Superior temporal gyrus (tissue), 1 donor: ENCODE results near the gene EXOSC5.
"Not testable (repeated sequence)": the region's sequence is repeated elsewhere in the genome, so short reads cannot be mapped to it uniquely, and the experiment has no call there.

ENCODE experiments used
- DNase-seq: peaks from one replicate; pipeline ENCODE4 v3.0.0-alpha.2; 2016; ENCODE audit errors: extremely low spot score

Gene EXOSC5

DNA sequence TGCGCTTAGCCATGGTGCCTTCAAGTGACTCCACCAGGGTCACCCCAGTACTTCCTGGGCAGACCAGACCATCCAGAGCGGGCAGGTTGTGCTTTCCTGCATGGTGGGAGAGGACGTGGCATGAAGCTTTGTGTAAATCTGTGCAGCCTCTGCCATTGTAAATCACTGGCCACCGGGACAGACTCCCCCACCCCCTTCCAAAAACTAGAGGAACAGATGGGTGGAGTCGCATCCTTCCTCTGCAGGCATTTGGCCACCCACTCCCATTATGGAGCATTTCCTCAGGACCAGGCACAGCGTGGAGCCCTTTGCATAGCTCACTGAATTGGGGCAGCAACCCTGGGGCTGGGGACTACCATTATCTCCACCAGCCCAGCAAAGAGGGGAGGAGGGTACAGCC, 8.6 kb upstream of the EXOSC5 start:
- no peak for DNase-seq

DNA sequence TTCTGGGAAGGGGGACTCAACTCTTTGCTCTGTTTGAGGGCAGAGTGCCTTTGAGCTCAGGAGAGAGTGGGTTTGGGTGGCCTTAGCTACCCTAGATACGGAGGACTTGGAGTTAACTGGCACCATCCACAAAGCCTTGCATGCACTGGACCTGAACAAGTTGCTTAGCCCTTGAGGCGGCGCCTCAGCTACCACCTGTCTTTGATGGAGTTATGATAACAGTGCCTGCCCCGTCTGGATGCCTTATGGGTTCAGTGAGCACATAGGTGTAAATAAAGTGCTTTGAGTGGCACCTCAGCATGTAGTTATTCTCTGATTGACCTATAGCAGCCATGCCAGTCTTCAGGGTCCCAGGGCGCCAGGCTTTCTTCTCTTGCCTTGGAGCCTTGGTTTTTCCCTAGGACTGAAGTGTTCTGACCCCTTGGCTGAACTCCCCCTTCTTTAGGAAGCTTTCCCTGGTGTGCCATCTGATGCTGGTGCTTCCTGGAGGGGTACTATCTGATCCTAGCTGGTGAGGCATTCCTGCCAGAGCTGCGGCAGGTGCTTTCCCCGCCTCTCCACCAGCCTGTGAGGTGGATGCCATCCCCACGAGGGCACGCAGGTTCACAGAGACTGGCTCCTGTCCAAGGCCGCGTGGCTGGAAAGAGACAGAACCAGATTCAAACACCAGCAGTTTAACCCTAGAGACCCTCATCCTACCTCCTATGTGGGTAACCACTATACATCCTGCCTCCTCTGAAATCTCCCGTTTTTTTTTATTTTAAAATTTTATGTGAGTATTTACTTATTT, 6.2 kb upstream of the EXOSC5 start:
- DNase-seq = no peak

DNA sequence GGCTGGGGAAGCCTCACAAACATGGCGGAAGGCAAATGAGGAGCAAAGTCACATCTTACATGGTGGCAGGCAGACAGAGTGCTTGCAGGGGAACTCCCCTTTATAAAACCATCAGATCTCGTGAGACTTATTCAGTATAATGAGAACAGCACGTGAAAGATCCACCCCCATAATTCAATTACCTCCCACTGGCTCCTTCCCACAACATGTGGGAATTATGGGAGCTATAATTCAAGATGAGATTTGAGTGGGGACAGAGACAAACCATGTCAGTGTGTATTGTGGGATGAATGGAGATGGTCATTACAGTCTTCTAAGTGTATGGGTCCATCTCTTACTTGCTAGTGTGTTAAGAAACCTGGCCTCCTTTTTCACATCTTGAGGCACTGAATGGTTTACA, 4.9 kb upstream of the EXOSC5 start:
- no peak for DNase-seq

DNA sequence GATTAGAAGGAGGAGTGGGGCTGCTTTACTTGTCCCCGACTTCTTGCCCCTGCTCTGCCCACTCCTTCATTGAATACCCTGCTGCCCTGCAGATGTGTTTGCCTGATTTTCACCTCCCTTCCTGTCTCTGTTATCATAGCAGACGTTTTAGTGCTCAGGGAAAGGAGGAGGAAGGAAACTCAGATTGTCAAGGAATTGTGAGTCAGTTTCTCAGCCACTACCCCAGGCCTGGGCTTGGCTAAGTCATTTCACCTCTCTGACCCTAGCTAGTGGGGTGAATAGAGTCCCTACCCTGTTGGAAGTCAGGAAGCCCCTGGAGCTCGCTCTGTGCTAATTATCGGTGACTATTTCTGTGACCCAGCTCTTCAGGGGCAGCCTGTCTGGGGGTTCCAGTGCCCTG, 4.3 kb upstream of the EXOSC5 start:
- DNase-seq = no peak

DNA sequence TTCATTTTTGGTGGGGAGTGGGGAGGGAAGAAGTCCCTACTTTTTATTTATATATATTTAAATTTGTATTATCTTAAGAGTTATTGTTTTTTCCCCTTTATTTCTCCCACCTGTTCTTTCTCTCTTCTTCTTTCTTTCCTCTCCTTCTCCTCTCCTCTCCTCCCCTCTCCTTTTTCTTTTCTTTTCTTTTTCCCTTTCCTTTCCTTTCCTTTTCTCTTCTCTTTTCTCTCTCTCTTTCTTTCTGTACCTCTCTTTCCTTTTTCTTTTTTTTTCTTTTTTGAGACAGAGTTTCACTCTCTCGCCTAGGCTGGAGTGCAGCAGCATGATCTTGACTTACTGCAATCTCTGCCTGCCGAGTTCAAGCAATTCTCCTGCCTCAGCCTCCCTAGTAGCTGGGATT, 2.4 kb upstream of the EXOSC5 start:
- no peak for DNase-seq

DNA sequence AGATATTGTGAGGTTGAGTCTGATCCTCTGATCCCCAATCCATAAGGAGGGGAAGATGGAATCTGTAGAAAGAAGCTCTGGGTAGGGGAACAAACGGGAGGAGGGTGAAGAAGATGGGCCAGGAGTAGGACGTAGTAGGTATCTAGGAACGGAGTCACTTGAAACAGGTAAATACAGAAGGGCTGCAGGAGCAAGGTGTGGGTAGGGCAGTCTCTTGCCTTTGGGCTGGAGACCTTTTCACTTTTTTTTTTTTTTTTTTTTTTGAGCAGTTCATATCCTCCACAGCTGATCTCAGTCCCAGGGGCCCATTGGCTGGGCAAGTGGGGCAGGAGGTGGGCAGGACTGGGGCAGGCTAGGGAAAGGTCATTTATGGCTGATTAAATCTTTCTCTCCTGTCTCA, 1.9 kb upstream of the EXOSC5 start:
- DNase-seq = no peak

DNA sequence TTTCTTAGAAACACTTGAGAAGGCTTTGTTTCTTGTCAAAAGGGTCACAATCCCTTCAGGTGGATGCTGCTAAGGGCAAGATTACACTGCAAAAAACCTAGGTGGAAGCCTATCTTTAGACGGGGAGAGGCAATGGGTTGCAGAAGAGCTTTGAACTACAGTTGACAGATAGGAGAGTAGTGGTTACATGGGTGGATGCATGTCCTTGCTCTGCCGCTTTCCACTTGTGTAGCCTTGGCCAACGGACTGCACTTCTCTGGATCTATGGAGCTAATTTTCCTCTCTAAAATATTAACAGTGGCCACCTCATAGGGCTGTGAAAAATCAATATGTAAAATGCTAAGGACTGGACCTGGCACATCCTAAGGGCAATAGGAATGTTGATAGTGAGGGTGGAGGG, 1.4 kb upstream of the EXOSC5 start:
- no peak for DNase-seq

DNA sequence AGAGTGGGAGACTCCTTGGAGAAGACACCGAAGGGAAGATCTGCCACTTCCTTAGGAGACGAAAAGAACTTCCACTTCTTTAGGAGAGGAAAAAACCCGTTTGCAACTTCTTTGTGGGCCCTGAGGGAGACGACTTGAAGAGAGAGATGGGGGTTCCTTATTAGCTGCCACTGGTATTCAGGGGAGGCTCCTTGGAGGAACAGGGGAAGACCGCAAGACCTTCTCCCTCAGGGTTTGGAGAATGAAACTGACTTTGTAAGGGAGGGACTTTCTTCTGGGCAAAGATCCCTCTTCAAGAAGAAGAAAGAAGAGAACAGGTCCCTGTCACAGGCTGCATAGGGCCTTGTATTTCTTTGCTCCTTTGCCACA, 875 bp upstream of the EXOSC5 start:
- DNase-seq = no peak

DNA sequence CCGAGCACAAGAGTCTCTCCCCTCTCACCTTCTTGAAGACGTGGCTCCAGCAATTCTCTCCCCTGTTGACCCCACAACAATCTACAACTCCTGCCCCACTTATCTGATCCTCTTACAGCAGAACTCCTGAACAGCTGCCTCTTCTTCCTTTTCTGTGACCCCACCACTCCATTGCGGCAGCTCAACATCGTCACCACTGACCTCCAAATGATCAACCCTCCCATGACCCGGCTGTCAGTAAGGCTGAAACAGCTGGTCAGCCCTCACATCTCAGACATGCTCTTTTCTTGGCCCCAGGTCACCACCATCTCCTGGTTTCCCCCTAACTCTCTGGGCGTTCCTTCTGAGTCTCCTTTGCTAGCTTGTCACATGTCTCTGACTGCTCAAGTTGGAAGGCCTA, 1.8 kb downstream of the EXOSC5 start:
- no peak for DNase-seq

DNA sequence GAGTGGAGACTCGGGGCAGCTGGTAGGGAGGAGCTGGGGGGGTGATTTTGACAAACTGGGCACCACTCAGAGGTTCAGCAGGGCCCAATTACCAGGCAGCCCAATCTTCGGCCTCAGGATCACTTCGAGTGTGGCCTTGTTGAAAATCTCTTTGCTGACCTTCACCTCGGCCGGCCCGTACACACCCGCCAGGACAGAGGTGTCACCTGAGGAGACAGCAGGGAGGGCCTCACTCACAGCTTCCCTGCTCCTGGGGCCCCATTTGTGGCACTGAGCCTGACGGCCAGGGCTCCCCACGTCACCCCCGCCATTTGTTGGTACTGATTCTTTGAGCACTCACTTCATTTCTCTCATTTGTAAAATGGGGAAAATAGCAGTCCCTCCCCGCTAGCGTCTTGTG, 4.4 kb downstream of the EXOSC5 start:
- no peak for DNase-seq

DNA sequence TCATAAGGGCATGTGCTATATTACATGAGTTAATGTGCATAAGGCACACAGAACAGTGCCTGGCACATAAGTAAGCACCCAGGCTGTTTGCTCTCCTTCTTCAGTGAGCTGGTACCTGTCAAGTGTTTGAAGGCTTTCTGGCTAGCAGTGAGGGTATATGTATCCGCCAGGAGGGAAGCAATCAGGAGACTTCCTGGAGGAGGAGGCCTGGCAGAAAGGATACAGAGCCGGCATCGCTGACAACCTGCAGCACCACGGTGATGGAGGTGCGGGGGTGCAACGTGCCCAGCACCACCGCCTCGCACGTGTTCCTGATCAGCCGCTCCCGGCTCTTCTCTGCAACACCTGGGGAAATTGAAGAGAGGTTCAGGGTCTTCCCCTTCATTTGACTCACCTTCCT, 5.5 kb downstream of the EXOSC5 start:
- DNase-seq = no peak

DNA sequence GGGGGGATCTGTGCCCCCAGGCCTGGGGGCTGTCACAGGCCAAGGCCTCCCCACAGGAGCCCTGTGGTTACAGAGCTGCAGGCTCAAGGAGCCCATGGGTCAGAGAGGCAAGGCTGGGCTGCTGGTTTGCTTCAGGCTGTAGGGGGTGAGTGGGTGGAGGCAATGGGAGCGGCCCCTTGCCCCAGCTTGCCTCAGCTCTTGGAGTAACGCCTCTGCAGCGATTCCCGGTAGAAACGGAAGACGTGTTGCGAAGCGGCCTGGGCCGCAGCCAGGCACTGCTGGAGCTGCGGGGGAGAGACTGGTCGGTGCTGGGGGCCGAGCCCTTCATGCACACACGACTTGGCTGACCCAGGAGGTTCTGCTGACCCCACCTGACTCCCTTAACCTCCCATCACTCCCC, 10.7 kb downstream of the EXOSC5 start:
- no peak for DNase-seq

DNA sequence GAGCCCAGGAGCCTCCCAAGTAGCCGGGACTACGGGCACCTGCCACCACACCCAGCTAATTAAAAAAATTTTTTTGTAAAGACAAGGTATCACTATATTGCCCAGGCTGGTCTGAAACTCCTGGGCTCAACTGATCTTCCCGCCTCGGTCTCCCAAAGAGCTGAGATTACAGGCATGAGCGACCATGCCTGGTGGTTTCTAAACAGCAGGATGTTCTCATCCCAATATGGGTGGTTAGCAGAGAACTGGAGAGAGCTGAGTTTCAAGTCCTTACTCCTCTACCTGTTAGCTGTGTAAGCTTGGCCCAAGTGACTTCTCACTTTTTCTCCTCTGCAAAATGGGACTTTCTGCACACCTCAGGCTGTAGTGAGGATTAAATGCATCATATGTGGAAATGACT, 12.8 kb downstream of the EXOSC5 start:
- no peak for DNase-seq

DNA sequence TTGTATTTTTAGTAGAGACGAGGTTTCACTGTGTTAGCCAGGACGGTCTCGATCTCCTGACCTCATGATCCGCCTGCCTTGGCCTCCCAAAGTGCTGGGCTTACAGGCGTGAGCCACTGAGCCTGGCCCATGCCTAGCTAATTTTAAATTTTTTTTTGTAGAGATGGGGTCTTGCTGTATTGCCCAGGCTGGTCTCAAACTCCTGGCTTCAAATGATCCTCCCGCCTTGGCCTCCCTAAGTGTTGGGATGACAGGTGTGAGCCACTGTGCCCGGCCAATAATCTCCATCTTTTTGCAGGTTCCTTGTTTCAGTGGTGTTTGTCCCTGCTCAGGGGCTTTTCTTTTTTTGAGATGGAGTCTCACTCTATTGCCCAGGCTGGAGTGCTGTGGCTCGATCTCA, 15.6 kb downstream of the EXOSC5 start:
- not testable (repeated sequence) for DNase-seq

DNA sequence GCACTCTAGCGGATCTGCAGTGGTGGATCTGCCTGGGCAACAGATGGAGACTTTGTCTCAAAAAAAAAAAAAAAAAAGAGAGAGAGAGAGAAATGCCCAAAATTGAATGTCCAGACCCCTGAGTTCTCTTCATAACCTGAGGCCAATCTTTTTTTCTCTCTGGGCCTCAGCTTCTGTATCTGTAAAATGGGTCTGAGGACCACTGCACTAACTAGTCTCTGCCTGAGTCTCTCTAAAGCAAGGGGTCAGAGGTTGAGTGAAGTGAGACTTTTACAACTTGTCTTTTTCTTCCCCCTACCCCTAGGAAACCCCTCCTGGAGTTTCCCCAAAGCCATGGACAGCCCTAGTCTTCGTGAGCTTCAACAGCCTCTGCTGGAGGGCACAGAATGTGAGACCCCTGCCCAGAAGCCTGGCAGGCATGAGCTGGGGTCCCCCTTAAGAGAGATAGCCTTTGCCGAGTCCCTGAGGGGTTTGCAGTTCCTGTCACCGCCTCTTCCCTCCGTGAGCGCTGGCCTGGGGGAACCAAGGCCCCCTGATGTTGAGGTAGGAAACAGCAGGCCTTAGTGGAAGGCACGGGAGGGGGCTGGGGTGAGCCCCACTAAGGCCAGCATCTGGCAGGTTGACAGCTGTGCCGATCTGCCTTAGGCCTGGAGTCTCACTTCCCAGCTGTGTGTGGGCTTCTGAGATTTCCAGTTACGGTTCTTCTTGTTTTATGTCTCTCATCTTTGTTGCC, 19.0 kb downstream of the EXOSC5 start:
- DNase-seq = no peak

DNA sequence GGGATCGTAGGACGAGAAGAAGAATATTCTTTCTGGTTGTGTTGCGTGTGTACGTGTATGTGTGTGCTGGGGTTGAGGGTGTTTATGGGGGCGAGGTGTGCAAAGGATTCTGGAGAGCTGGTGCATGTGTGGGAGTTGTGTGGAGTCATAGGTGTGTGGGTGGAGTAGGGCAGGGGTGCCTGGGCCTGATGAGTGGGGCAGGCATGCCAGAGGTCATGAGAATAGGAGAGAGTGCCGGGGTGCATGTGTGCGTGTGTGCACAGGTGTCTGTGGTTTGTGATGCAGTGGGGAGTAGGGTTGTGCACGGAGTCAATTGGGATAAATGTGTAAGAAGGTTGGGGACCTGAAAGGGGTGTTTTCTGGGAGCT, 20.2 kb downstream of the EXOSC5 start:
- DNase-seq = no peak

DNA sequence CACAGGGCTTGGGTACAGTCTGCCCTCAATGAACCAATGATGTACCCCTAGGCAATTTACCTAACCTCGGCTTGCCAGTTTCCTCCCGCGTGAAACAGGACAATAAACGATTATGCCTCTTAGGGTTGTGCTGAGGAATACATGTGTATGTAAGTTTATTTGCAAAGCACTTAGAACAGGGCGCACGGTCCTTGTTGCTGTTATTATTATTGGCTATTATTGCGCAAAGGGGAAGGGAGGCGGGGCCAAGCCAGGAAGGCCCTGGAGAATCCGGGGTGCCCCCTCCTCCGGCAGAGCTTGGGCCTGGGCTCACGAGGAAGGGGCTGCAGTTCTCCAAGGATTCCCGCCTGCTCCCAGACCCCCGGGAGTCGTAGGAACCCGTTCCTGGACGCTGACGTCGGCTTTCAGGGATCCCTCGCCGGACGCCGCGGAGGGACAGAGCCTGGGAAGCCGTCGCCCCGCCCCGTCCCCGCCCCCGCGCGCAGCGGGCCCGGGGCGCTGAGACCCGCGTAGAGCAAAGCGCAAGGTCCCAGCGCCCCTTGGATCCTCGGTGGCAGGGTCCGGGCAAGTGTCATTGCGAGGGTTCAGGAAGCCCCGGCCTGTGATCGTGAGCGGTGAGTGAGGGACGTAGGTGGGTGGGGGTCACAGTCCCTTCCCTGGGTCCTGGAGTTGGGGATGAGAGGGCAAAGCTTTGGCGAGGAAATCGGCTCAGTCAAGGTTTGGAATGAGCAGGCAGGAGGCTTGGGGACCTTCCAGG, 20.7 kb downstream of the EXOSC5 start, which contains the start of gene TMEM91:
Gene TMEM91 (plus strand): TSS at position 293 of the 757 bp plus-strand sequence. CDS start 1,777 bp downstream, outside the sequence.
- DNase-seq = no peak

DNA sequence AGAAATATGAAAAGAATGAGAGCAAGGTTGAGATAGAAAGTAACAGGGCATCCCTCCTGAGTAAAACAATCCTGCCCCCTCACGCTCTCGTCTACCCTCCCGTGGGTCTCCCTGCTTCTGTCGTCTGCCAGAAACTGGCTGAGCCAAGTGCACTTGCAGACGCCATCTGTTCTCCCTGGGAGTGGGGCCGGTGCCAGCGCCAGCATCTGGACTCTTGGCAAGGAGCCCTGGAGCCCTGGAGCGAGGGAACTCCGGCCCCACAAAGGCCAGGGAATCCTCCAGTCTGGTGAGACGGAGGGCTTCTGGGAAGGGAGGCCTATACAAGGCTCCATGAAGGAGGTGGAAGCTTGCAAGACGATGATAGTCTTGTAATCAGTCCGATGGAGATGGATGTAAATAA, 23.2 kb downstream of the EXOSC5 start:
- peak; percentile 85 for DNase-seq

DNA sequence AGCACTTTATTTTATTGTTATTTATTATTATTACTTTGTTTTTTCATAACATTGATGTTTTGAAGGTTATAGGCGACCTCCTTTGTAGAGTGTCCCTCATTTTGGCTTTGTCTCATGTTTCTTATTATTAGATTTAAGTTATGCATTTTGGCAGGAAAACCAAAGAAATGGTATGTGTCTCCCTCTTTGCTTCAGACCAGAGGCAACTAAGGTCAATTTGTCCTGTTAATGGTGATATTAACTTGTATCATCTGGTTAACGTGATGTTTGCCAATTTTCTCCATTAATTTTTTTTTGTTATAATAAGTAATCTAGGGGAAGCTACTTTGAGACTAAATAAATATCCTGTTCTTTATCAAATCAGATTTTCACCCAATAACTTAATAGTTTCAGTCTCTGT, 24.7 kb downstream of the EXOSC5 start:
- DNase-seq = no peak

DNA sequence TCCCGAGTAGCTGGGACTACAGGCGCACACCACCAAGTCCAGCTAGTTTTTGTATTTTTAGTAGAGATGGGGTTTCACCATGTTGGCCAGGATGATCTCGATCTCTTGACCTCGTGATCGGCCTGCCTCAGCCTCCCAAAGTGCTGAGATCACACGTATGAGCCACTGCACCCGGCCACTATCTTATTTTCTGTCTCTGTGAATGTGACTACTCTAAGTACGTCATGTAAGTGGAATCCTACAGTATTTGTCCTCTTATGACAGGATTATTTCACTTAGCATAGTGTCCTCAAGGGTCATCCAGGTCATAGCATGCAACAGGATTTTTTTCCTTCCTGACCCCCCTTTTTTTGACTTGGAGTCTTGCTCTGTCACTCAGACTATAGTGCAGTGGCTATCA, 25.6 kb downstream of the EXOSC5 start:
- DNase-seq = no peak

DNA sequence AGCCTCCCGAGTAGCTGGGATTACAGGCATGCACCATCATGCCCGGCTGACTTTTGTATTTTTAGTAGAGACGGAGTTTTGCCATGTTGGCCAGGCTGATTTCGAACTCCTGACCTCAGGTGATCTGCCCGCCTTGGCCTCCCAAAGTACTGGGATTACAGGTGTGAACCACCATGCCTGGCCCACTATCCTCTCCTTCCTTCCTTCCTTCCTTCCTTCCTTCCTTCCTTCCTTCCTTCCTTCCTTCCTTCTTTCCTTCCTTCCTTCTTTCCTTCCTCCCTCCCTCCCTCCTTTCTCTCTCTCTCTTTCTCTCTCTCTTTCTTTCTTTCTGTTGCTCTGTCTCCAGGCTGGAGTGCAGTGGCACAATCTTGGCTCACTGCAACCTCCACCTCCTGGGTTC, 26.0 kb downstream of the EXOSC5 start:
- DNase-seq = not testable (repeated sequence)

DNA sequence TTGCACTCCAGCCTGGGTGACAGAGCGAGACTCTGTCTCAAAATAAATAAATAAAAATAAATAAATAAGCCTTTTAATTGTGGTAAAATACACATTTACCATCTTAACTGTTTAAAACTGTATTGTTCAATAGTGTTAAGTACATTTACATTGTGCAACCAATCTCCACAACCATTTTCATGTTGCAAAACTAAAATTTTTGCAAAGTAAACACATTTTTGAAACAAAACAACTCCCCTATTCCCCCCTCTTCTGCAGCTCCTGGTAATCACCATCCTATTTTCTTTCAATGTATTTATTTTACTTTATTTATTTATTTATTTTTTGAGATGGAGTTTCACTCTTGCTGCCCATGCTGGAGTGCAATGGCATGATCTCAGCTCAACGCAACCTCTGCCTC, 27.4 kb downstream of the EXOSC5 start:
- DNase-seq = no peak

DNA sequence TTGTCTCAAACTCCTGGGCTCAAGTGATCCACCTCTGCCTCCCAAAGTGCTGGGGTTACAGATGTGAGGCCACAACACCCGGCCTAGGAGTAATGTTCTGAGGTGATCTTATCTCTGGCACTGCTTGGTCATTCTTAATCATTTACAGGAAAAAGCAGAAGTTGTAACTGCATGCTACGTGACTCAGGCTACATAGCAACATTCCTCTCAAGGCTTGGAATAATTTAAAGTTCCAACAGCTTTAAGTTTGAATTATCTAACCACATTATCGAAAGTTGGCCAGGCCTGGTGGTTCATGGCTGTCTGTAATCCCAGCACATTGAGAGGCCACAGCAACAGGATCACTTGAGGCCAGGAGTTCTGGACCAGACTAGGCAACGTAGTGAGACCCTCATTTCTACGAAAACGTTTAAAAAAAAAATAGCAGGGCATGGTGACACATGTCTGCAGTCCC, 29.3 kb downstream of the EXOSC5 start:
- DNase-seq = no peak
